Dermis blood vessel endothelial cell (primary cell): ENCODE measurements around the gene TRAPPC2L. TPM values are rescaled to one million over a fixed set of nuclear protein-coding genes. Genes with fewer than 3 reads are reported as not detected.
"Not testable (repeated sequence)": the region's sequence is repeated elsewhere in the genome, so short reads cannot be mapped to it uniquely, and the experiment has no call there.

ENCODE experiments used
- DNase-seq: peaks from one replicate; pipeline ENCODE4 v3.0.0; 2010
- total RNA-seq: library from RNA; depleted of rRNA; stranded (reverse); fragments of >200 nt; gene quantifications from 2 replicates; pipeline ENCODE4 v1.2.3, GENCODE V29; 2014

Gene TRAPPC2L
- total RNA-seq, 1 donor from 2014 or later = 46.6 TPM

GRCh38 chr16:88893127-88893968, 36.4 kb downstream of the TRAPPC2L start:
- DNase-seq = no peak

GRCh38 chr16:88894266-88894665, 37.3 kb downstream of the TRAPPC2L start:
- DNase-seq = not testable (repeated sequence)

GRCh38 chr16:88894681-88895300, 37.9 kb downstream of the TRAPPC2L start:
- DNase-seq = no peak

DNA sequence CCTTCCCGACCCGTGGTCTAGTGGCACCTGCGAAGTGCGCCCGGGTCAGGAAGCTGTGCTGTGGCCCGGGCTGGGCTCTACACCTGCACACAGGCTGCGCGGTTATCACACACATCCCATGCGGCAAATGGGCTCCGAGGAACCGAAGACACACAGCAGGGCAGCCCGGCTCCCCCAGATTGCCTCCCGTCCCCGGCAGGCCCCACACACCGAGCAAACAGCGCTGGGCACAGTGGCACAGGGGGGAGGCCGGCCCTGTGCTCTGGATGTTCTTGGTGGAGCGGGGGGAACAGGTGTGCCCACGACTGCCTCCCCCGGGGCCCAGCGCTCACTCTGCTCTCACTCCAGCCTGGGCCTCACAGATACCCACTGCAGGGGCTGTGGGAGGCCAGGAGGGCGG, 38.4 kb downstream of the TRAPPC2L start:
- no peak for DNase-seq

DNA sequence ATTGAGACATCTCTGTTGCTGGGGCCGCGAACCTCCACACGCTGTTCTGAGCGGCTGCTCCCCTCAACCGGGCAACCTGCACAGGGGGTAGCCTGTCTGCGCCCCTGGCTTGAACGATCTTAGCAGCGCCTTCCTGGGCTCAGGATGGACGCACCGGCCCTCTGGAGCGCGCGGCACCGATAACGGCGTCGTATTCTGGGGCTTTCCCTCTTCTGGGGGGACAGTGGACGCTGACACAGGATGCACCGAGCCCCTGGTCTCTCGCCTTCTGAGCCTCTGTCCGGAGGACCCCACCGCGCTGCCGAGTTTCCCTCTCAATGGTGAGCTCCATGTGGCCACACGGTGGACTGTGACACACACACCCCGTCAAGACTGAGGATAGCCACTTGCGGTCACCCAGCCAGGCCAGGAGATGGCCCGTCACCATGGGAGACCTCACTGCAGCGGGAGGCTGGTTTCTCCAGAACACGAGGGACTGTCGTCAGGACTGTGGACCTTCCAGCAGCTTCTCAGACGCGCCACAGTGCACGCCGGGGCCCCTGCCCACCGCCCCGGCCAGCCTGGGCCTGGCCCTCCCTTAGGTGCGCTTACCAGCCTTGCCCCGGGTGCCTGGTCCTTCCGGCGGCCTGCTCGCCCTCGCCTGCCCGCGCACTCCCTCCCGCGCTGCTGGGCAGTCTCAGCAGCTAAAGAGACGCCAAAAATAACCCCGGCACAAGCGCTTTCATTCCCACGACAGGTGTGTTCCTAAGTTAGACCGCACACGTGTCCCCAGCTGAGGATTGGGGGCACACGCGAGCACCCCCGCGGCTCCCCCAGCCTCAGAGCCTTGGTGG, 39.5 kb downstream of the TRAPPC2L start:
- DNase-seq = no peak

DNA sequence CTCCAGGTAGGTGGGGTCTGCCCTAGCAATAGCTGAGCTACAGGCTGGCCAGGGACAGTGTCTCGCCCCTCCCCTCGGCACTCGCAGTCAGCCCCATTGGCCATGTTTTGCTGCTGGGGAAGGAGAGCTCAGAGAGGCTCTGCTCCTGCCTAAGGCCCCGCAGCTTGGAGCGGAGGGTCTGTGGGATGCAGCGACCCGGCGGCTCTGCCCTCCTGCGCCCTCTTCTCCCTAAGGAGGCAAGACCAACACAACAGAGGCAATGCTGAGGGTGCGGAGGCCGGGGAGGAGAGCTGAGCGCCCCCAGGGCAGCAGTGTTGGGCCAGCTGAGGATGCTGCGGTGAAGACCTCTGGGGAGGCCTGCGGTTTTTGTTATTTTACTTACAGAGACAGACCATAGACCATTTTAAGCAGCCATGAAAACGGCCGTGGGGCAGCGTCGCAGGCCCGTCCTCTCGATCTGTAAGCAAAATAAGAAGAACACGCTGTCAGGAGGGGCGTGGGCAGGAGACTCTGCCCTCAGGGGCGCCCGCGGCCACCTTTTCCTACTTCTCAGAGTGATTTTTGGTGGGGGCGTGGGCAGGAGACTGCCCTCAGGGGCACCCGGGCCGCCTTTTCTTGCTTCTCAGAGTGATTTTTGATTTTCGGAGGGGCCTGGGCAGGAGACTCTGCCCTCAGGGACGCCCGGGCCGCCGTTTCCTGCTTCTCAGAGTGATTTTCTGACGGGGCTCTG, 40.9 kb downstream of the TRAPPC2L start:
- DNase-seq = no peak

DNA sequence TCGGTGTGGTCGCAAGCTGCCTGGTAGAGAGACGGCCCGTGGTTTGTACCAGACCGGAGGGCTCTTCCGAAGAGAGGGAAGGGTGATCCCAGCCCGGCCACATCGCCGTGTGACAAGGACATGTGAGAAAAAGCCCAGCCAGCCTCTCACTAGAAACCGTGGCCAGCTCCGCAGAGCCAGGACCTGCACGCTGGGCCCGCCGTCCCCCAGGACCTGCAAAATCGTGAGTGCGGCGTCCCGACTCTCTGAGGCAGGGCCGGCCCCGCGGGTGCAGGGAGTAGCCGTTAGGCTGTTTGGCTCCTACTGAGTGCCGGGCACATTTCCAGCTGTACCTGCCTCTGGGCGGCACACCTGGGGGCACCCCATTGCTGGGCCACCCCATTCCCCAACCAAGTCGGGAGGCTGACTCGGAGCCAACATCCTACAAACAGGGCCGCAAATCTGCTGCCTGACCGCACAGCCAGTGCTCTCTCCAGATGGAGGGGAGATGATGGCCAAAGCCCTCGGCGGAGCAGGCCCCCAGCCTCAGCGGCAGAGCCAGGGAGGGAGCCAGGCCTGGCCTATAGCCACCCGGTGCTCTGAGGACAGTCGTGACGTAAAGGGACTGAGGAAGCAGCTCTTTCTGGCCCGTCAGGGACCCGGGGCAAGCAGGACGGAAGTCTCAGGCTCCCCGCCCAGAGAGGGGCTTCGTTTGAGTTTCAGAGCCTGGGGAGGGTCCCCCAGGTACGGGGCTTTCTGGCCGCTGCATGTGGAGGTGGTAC, 43.2 kb downstream of the TRAPPC2L start:
- no peak for DNase-seq

GRCh38 chr16:88900662-88901052, 43.7 kb downstream of the TRAPPC2L start:
- no peak for DNase-seq

GRCh38 chr16:88901718-88902337, 44.9 kb downstream of the TRAPPC2L start:
- DNase-seq = no peak

GRCh38 chr16:88902744-88903143, 45.8 kb downstream of the TRAPPC2L start:
- no peak for DNase-seq

DNA sequence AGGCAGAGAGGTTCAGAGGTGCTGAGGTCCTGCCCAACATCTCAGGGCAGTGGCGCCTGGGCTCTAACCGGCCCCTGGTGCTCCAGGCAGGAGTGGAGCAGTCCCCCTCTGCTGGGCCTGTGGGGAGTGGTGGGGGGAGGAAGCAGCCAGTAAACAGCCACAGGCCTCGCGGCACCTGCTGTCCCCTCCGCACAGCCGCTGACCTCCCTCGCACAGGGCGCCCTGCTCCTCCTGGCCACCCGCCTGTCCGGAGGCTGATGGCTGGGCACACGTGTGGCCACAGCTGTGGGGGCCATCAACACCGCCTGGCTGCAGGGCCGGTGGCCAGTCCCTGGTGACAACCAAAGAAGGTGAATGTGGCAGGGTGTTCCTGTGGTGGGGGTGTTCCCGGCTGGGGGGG, 46.3 kb downstream of the TRAPPC2L start:
- DNase-seq = no peak

DNA sequence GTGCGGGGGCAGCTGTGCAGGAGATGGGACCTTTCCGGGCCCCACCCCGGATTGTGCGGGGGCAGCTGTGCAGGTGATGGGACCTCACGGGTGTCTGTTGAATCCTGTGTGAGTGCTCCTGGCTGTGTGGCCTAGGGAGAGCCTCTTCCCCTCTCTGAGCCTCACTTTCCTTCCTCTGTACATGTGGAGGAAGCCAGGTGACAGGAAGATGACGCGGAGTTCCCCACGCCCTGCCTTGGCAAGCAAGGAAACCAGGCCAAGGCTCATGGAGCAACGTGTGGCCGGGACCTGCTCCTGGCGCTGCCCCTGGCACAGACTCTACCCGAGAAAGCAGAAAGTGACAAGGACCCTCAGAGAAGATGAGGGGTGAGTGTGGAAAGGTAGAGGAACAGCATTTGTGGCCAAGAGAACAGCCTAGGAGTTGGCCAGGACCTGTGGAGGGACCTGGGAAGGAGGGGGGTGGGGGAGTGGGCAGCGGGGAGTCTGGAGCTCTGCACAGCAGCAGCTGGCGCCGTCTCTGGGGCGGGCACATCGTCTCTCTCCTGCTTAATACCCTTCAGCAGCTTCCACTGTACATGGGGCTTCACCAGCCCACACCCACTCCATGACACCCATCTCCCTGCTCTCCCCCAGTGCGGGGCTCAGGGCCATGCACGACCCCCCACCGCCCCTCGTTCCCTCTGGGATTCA, 47.9 kb downstream of the TRAPPC2L start:
- DNase-seq = peak; percentile 32

DNA sequence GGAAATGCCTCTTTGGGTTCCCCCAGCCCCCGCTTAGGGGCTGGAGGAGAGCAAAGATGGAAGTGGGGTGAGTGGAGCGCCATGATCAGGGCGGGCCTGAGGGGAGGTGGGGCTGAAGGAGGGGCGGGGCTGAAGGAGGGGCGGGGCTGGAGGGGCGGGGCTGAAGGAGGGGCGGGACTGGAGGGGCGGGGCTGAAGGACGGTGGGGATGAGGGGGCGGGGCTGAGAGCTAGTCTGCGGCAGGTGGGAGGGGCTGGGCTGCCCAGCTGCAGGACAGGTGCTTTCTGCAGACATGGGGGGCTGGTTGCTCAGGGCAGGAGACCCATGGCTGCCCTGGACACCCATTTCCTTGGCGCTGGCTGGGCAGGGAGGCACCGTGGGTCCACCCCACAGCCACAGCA, 48.6 kb downstream of the TRAPPC2L start:
- peak; percentile 22 for DNase-seq

DNA sequence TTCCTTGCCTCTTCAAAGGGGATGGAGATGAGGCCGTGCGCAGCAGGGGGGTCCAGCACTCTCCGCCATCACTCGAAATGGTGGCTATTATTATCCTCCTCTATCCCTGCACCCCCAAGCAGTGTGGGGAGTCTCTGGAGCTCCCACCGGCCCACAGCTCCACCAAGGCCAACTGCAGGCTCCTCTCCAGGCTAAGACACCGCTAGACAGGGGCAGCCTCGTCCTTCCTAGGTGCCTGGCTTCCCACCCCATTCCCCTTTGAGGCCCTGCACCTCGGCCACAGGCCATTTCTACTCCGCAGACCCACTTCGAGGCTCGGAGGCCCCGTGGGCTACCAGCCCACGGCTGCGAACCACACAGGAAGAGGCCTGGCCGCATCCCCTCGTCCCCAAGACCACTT, 49.1 kb downstream of the TRAPPC2L start:
- DNase-seq = no peak

DNA sequence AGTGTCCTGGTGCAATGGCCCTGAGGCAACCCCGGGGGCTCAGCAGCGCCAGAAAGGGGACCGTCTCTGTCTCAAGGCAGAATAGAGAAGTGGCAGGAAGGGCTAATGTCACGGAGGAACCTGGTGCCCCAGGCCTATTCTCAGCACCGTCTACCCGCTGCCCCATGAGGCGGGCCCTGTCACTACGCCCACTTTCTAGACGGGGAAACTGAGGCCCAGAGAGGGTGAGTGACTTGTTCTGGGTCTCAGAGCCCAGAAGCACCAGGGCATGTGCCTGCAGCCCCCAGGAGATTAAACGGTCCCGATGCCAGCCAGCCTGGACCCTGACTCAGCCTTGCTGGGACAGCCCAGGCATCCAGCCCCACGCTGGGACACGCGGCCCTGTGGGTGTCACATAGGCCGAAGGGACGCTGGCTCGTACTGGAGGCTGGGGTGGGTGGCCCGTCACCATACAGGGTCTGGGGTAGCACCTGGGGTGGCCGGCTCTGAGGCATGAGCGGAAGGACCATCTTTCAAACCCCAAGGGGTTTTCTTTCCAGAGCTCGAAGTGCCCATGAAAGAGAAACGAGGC, 49.7 kb downstream of the TRAPPC2L start:
- no peak for DNase-seq

- DNase-seq = no peak
Observed at GRCh38 chr16:88907768-88908167, 50.8 kb downstream of the TRAPPC2L start.

GRCh38 chr16:88908307-88908706, 51.4 kb downstream of the TRAPPC2L start:
- DNase-seq = no peak

- DNase-seq = no peak
Observed at GRCh38 chr16:88909431-88910210, 52.7 kb downstream of the TRAPPC2L start.

GRCh38 chr16:88910284-88911135, 53.6 kb downstream of the TRAPPC2L start:
- no peak for DNase-seq
